ENCODE results near the gene TTLL5. TPM values are rescaled to one million over a fixed set of nuclear protein-coding genes. Genes with fewer than 3 reads are reported as not detected.

The TTLL5 gene
- polyA plus RNA-seq, 1 experiment, result 24.1 TPM

GRCh38 chr14:75811136-75811829 lies 150.2 kb downstream of the TTLL5 start:
- POLR2A ChIA-PET, result no interaction called here
- no peak overlapping the region for H3K27ac ChIP-seq (ENCODE audit: low read depth, low read length)
- H3K27me3 ChIP-seq (ENCODE audit: control insufficient read depth, insufficient read depth, low read length), result no peaks in the 10 kb centered on the region
- CTCF ChIA-PET, result no interaction called here
- TF ChIP-seq CTCF (IDR thresholded peaks at IDR 0.05; ENCODE audit: low read depth, low read length), result no peak
- no peaks in the 10 kb centered on the region for H3K9me3 ChIP-seq (ENCODE audit: control insufficient read depth, insufficient read depth, low read length)
- no peak overlapping the region for H3K4me3 ChIP-seq (ENCODE audit: low read depth, low read length)
- no peak for DNase-seq (ENCODE audit: low read depth, low spot score)

GRCh38 chr14:75811872-75812499 lies 150.9 kb downstream of the TTLL5 start:
- no peak for TF ChIP-seq CTCF (IDR thresholded peaks at IDR 0.05; ENCODE audit: low read depth, low read length)
- Histone ChIP-seq H3K4me3 (ENCODE audit: low read depth, low read length) (no peak overlapping the region), H3K27ac (ENCODE audit: low read depth, low read length) (no peak overlapping the region), H3K9me3 (ENCODE audit: control insufficient read depth, insufficient read depth, low read length) (no peaks in the 10 kb centered on the region), H3K27me3 (ENCODE audit: control insufficient read depth, insufficient read depth, low read length) (no peaks in the 10 kb centered on the region)
- ChIA-PET POLR2A (no interaction called here), CTCF (no interaction called here)
- no peak for DNase-seq (ENCODE audit: low read depth, low spot score)

- H3K27me3 ChIP-seq (ENCODE audit: control insufficient read depth, insufficient read depth, low read length), result no peaks in the 10 kb centered on the region
- CTCF ChIA-PET, result no interaction called here
- H3K4me3 ChIP-seq (ENCODE audit: low read depth, low read length), result no peak overlapping the region
- no peak for TF ChIP-seq CTCF (IDR thresholded peaks at IDR 0.05; ENCODE audit: low read depth, low read length)
- POLR2A ChIA-PET, result no interaction called here
- H3K27ac ChIP-seq (ENCODE audit: low read depth, low read length), result no peak overlapping the region
- no peak for DNase-seq (ENCODE audit: low read depth, low spot score)
- H3K9me3 ChIP-seq (ENCODE audit: control insufficient read depth, insufficient read depth, low read length), result no peaks in the 10 kb centered on the region
These were observed 151.6 kb downstream of the TTLL5 start for GRCh38 chr14:75812622-75813021.

- POLR2A ChIA-PET, result no interaction called here
- CTCF ChIA-PET, result interaction anchor here (0.9 to 4.8 kb wide), 5 partner anchors 26 to 162 kb away, joined by 4 to 22 read pairs (median 5); no protein-coding TSS in a partner anchor
- no peaks in the 10 kb centered on the region for H3K9me3 ChIP-seq (ENCODE audit: control insufficient read depth, insufficient read depth, low read length)
- no peak overlapping the region for H3K4me3 ChIP-seq (ENCODE audit: low read depth, low read length)
- TF ChIP-seq CTCF (IDR thresholded peaks at IDR 0.05; ENCODE audit: low read depth, low read length), result no peak
- H3K27ac ChIP-seq (ENCODE audit: low read depth, low read length), result no peak overlapping the region
- no peak for DNase-seq (ENCODE audit: low read depth, low spot score)
- no peaks in the 10 kb centered on the region for H3K27me3 ChIP-seq (ENCODE audit: control insufficient read depth, insufficient read depth, low read length)
These were observed 159.7 kb downstream of the TTLL5 start for GRCh38 chr14:75820761-75821160.

GRCh38 chr14:75821831-75822521 lies 160.9 kb downstream of the TTLL5 start:
- H3K27me3 ChIP-seq (ENCODE audit: control insufficient read depth, insufficient read depth, low read length), result no peaks in the 10 kb centered on the region
- no peaks in the 10 kb centered on the region for H3K9me3 ChIP-seq (ENCODE audit: control insufficient read depth, insufficient read depth, low read length)
- CTCF ChIA-PET, result interaction anchor here (1.0 to 4.8 kb wide), 6 partner anchors 27 to 161 kb away, joined by 3 to 22 read pairs (median 4); no protein-coding TSS in a partner anchor
- no peak overlapping the region for H3K4me3 ChIP-seq (ENCODE audit: low read depth, low read length)
- TF ChIP-seq CTCF (IDR thresholded peaks at IDR 0.05; ENCODE audit: low read depth, low read length), result no peak
- no peak for DNase-seq (ENCODE audit: low read depth, low spot score)
- peak overlapping the region; percentile 67 for H3K27ac ChIP-seq (ENCODE audit: low read depth, low read length)
- POLR2A ChIA-PET, result interaction anchor here (0.5 kb wide), 1 partner anchor 25 kb away, joined by 9 read pairs; no protein-coding TSS in a partner anchor
